K562 (cell line): Measurements from ENCODE around the gene LATS2. TPM values are rescaled to one million over a fixed set of nuclear protein-coding genes. Genes with fewer than 3 reads are reported as not detected.

Source experiments
- NR2F6 ChIP-seq: fragments of 450-650 bp; formaldehyde crosslinking; IDR thresholded peaks from 2 replicates; pipeline ENCODE4 v1.4.0; 2020; ENCODE audit warnings: mild to moderate bottlenecking
- polyA plus RNA-seq, 8 experiments: library from polyadenylated mRNA; depleted of rRNA in 4 of 8; stranded (reverse) in 5 of 8; unstranded in 3 of 8; fragments of >200 nt; fragmentation: Nextera tagmentation in 2 of 8; fragmentation: Illumina TruSeq in 1 of 8; extraction: Ambion mirVana in 2 of 8; extraction: Trizol in 1 of 8; gene quantifications; 2 replicates each; pipeline versions ENCODE4 v1.2.1 to v1.2.3, GENCODE V29; 2011 to 2014; ENCODE audit warnings: inconsistent platforms in 1 of 8, missing spikeins in 1 of 8
- total RNA-seq, 7 experiments: library from RNA; depleted of rRNA in 6 of 7; stranded (reverse); fragments of >200 nt in 6 of 7; fragmentation: Illumina TruSeq in 2 of 7; extraction: Trizol in 2 of 7; gene quantifications; 2 replicates each; pipeline versions ENCODE4 v1.2.1 to v1.2.3, GENCODE V29; 2011 to 2021; ENCODE audit warnings: low replicate concordance in 1 of 7
- TF ChIP-seq, protein P1 (sequence below), 2 experiments: fragments of 450-650 bp; IDR thresholded peaks; 2 replicates each; pipeline ENCODE4 v1.6.1; 2016; ENCODE audit warnings: mild to moderate bottlenecking in 2 of 2, borderline replicate concordance in 1 of 2, low read depth in 1 of 2, moderate library complexity in 1 of 2

Gene LATS2
- total and polyA plus RNA-seq, 9 of the 15 experiments (the other 6 are each of a cell fraction or from before 2014, with no cell fraction given): 0.18 to 3.7 (median 0.76) TPM

DNA sequence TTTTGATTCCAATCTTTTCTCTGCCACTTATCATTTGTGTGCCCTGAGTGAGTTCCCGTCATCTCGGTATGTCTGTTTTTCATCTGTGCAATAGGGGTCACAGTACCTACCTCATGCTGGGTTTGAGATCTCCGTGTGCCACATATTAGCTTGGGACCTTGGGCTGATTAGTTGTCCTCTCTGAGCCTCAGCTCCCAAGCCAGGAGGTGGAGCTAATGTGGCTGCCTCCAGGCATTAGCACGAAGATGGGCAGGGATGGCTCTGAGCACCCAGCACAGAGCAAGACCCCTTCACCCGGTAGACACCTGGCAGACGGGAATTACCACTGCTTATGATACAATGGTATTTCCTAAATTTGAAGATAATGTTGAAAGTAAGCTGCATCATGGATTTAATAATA, 123.1 kb downstream of the LATS2 start (continued):
- TF ChIP-seq, protein P1, sequence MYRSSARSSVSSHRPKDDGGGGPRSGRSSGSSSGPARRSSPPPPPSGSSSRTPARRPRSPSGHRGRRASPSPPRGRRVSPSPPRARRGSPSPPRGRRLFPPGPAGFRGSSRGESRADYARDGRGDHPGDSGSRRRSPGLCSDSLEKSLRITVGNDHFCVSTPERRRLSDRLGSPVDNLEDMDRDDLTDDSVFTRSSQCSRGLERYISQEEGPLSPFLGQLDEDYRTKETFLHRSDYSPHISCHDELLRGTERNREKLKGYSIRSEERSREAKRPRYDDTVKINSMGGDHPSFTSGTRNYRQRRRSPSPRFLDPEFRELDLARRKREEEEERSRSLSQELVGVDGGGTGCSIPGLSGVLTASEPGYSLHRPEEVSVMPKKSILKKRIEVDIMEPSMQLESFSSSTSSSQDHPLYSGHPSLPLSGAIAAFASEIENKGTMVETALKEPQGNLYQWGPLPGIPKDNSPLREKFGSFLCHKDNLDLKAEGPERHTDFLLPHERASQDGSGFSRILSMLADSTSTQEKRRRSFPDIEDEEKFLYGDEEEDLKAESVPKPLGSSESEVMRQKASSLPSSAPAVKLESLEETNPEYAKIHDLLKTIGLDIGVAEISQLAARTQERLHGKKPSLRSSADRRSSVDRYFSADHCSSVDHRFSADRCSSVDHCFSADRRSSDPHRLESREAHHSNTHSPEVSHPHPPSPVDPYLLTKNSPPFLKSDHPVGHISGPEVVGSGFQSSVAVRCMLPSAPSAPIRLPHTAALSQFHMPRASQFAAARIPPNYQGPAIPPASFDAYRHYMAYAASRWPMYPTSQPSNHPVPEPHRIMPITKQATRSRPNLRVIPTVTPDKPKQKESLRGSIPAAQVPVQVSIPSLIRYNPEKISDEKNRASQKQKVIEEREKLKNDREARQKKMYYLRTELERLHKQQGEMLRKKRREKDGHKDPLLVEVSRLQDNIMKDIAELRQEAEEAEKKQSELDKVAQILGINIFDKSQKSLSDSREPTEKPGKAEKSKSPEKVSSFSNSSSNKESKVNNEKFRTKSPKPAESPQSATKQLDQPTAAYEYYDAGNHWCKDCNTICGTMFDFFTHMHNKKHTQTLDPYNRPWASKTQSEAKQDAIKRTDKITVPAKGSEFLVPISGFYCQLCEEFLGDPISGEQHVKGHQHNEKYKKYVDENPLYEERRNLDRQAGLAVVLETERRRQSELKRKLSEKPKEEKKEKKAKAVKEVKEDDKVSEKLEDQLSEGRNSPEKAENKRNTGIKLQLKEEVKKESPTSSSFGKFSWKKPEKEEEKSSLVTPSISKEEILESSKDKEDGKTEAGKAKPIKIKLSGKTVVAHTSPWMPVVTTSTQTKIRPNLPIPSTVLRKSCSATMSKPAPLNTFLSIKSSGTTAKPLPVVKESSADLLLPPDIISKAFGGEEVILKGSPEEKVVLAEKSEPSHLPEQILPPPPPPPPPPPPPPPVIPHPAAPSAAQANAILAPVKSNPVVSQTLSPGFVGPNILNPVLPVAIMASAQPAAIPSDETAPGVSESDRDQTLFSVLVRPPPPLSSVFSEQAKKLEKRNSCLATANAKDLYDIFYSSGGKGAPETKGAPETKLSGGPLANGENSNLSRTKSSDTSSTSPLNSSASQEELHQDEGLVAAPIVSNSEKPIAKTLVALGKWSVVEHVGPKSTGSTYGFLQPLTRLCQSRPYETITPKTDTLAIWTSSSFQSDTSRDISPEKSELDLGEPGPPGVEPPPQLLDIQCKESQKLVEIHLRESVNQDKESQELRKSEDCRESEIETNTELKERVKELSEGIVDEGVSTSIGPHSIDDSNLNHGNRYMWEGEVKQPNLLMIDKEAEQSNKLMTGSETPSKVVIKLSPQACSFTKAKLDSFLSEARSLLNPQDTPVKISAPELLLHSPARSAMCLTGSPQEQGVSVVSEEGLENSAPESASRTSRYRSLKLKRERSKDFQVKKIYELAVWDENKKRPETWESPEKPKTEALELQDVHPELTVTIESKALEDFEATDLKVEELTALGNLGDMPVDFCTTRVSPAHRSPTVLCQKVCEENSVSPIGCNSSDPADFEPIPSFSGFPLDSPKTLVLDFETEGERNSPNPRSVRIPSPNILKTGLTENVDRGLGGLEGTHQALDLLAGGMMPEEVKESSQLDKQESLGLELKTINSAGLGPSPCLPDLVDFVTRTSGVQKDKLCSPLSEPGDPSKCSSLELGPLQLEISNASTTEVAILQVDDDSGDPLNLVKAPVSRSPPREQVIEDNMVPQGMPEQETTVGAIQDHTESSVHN (IDR thresholded peaks at IDR 0.05; ENCODE audit: borderline replicate concordance in 1 of 2, low read depth in 1 of 2): no peak
- no peak for TF ChIP-seq NR2F6 (CRISPR knock-in tag)
